Measurements from ENCODE around the gene TCAIM.
"Not testable (repeated sequence)": the region's sequence is repeated elsewhere in the genome, so short reads cannot be mapped to it uniquely, and the experiment has no call there.

TCAIM gene

GRCh38 chr3:44348993-44349392, 10.4 kb downstream of the TCAIM start:
- no peak for DNase-seq

- DNase-seq, result no peak
Measured at GRCh38 chr3:44353355-44353924, 14.9 kb downstream of the TCAIM start.

- peak; percentile 95 for DNase-seq
Measured at GRCh38 chr3:44355362-44356033, 16.9 kb downstream of the TCAIM start.

GRCh38 chr3:44359146-44359751, 20.7 kb downstream of the TCAIM start:
- DNase-seq, result no peak

GRCh38 chr3:44363591-44363990, 25.0 kb downstream of the TCAIM start:
- no peak for DNase-seq

- no peak for DNase-seq
Measured at GRCh38 chr3:44365952-44366351, 27.4 kb downstream of the TCAIM start.

GRCh38 chr3:44375450-44375849, 36.9 kb downstream of the TCAIM start:
- DNase-seq, result no peak

- no peak for DNase-seq
Measured at GRCh38 chr3:44387404-44387803, 48.8 kb downstream of the TCAIM start.

- DNase-seq, result no peak
Measured at GRCh38 chr3:44392489-44392888, 53.9 kb downstream of the TCAIM start.

GRCh38 chr3:44395714-44396113, 57.1 kb downstream of the TCAIM start:
- DNase-seq, result no peak

- no peak for DNase-seq
Measured at GRCh38 chr3:44396200-44397171, 57.9 kb downstream of the TCAIM start.

GRCh38 chr3:44398271-44398670, 59.7 kb downstream of the TCAIM start:
- DNase-seq, result not testable (repeated sequence)

- DNase-seq, result no peak
Measured at GRCh38 chr3:44398853-44399252, 60.3 kb downstream of the TCAIM start.

- no peak for DNase-seq
Measured at GRCh38 chr3:44400771-44401170, 62.2 kb downstream of the TCAIM start.

GRCh38 chr3:44402548-44402947, 64.0 kb downstream of the TCAIM start:
- no peak for DNase-seq

GRCh38 chr3:44409640-44410410, 71.3 kb downstream of the TCAIM start:
- DNase-seq, result no peak

- DNase-seq, result no peak
Measured at GRCh38 chr3:44411031-44411645, 72.6 kb downstream of the TCAIM start.

- no peak for DNase-seq
Measured at GRCh38 chr3:44412365-44412764, 73.8 kb downstream of the TCAIM start.

- DNase-seq, result no peak
Measured at GRCh38 chr3:44414517-44415090, 76.0 kb downstream of the TCAIM start.

- DNase-seq, result no peak
Measured at GRCh38 chr3:44415421-44415820, 76.9 kb downstream of the TCAIM start.
